Lower lobe of right lung (tissue), 2 donors: Measurements from ENCODE around the gene IBA57. TPM values are rescaled to one million over a fixed set of nuclear protein-coding genes. Genes with fewer than 3 reads are reported as not detected.
A peak's percentile ranks its signal among the peaks of the same experiment; 100 is the strongest.

Experiments
- ATAC-seq, 2 donors: fragments of 200-7000 bp; cut with Tn5 transposase; one replicate each; pipeline ENCODE4 v1.9.1; 2020 to 2022; ENCODE audit warnings: mild to moderate bottlenecking in 2 of 2, moderate library complexity in 2 of 2
- DNase-seq: peaks from one replicate; pipeline ENCODE4 v3.0.0-alpha.2; 2020
- H3K27ac ChIP-seq: fragments of 200-600 bp; one replicate; pipeline ENCODE4 v1.8.0; 2022
- H3K27me3 ChIP-seq: fragments of 200-600 bp; one replicate; pipeline ENCODE4 v1.8.0; 2022; ENCODE audit warnings: low read depth
- H3K36me3 ChIP-seq: fragments of 200-600 bp; one replicate; pipeline ENCODE4 v1.8.0; 2022; ENCODE audit warnings: mild to moderate bottlenecking
- H3K4me1 ChIP-seq: fragments of 200-600 bp; one replicate; pipeline ENCODE4 v1.8.0; 2022
- H3K4me3 ChIP-seq: fragments of 200-600 bp; one replicate; pipeline ENCODE4 v1.8.0; 2022; ENCODE audit warnings: mild to moderate bottlenecking
- H3K9me3 ChIP-seq: fragments of 200-600 bp; one replicate; pipeline ENCODE4 v1.8.0; 2022
- CTCF ChIP-seq: fragments of 200-600 bp; IDR thresholded peaks from one replicate; pipeline ENCODE4 v1.8.0; 2022; ENCODE audit warnings: antibody characterized with exemption, mild to moderate bottlenecking
- intact Hi-C: fragments of 100-400 bp; cut with DNase I; formaldehyde crosslinking; loops from one replicate; pipeline ENCODE4 v1.11.0; 2022
- total RNA-seq: library from RNA; stranded (reverse); fragmentation: NEBNext Ultra II Directional; extraction: Animal tissue kit (Norgen Biotek cat#: 25700); gene quantifications from one replicate; pipeline ENCODE4 v1.2.1, GENCODE V29; 2021
- donor health status: DM: no; HTN: yes; CAD: no; lungs with severe emphysema.

IBA57 gene
- total RNA-seq, 1 donor from 2014 or later = 10.7 TPM

GRCh38 chr1:228197555-228198147 lies 32.0 kb downstream of the IBA57 start:
- Histone ChIP-seq H3K4me1 (no peaks in the 10 kb centered on the region), H3K27me3 (no peaks in the 10 kb centered on the region), H3K36me3 (no peaks in the 10 kb centered on the region), H3K9me3 (peaks cover 13% of the 10 kb centered on the region), H3K27ac (no peak overlapping the region), H3K4me3 (no peak overlapping the region)
- DNase-seq (no peak), ATAC-seq (no peak)
- no peak for TF ChIP-seq CTCF
- intact Hi-C loops = no loop called here

DNA sequence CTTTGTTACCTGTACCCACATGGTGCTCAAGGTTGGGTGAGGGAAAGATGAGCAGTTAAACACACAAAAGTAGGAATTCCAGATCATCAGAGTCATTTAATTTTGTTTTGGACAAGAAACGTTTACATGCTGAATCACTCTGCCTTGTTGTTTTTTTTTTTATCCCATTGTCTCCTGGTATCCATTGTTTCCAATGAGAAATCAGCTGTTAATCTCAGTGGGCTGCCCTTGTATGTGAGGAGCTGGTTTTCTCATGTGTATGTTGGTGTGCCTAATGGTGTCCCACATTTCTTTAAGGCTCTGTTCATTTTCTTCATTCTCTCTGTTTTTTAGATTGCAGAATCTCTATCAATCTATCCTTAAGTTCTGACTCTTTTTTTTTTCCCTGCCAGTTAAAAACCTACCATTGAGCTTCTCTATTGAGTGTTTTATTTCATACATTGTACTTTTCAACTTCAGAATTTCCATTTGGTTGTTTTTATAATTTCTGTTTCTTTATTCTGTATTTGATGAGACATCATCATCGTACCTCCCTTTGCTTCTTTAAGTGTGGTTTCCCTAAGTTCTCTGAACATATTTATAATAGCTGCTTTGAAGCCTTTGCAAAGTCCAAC lies 33.5 kb downstream of the IBA57 start:
- Histone ChIP-seq H3K36me3 (no peaks in the 10 kb centered on the region), H3K27ac (no peak overlapping the region), H3K9me3 (peaks cover 13% of the 10 kb centered on the region), H3K27me3 (no peaks in the 10 kb centered on the region), H3K4me1 (no peaks in the 10 kb centered on the region), H3K4me3 (no peak overlapping the region)
- ATAC-seq = no peak
- no peak for TF ChIP-seq CTCF
- DNase-seq = no peak
- intact Hi-C loops = no loop called here

GRCh38 chr1:228204958-228205357 lies 39.4 kb downstream of the IBA57 start:
- peaks cover 18% of the 10 kb centered on the region for H3K27me3 ChIP-seq
- DNase-seq = no peak
- H3K4me3 ChIP-seq = no peak overlapping the region
- H3K9me3 ChIP-seq = peaks cover under 1% of the 10 kb centered on the region
- intact Hi-C loops = no loop called here
- no peak overlapping the region for H3K27ac ChIP-seq
- no peaks in the 10 kb centered on the region for H3K36me3 ChIP-seq
- no peaks in the 10 kb centered on the region for H3K4me1 ChIP-seq
- no peak for ATAC-seq
- no peak for TF ChIP-seq CTCF

GRCh38 chr1:228205526-228206436 lies 40.2 kb downstream of the IBA57 start:
- DNase-seq = no peak
- no peaks in the 10 kb centered on the region for H3K36me3 ChIP-seq
- no peak for ATAC-seq
- no peaks in the 10 kb centered on the region for H3K4me1 ChIP-seq
- H3K27me3 ChIP-seq = peaks cover 18% of the 10 kb centered on the region
- H3K27ac ChIP-seq = no peak overlapping the region
- no peaks in the 10 kb centered on the region for H3K9me3 ChIP-seq
- intact Hi-C loops = no loop called here
- no peak overlapping the region for H3K4me3 ChIP-seq
- TF ChIP-seq CTCF = no peak

- intact Hi-C loops = no loop called here
- no peak overlapping the region for H3K4me3 ChIP-seq
- H3K4me1 ChIP-seq = no peaks in the 10 kb centered on the region
- ATAC-seq (peak; percentile 2 to 14), DNase-seq (no peak)
- no peaks in the 10 kb centered on the region for H3K36me3 ChIP-seq
- H3K27me3 ChIP-seq = peaks cover 18% of the 10 kb centered on the region
- no peak for TF ChIP-seq CTCF
- no peaks in the 10 kb centered on the region for H3K9me3 ChIP-seq
- no peak overlapping the region for H3K27ac ChIP-seq
Measured at GRCh38 chr1:228206582-228207351, 41.2 kb downstream of the IBA57 start.
